Naive thymus-derived CD4-positive, alpha-beta T cell (primary cell): ENCODE data around the gene DRGX. TPM values are rescaled to one million over a fixed set of nuclear protein-coding genes. Genes with fewer than 3 reads are reported as not detected.

Experiments
- ATAC-seq: fragments of 150-1000 bp; cut with Tn5 transposase; 2 replicates; pipeline ENCODE4 v1.10.0; 2021; ENCODE audit warnings: mild to moderate bottlenecking, moderate library complexity
- CTCF ChIA-PET: fragments of 350-600 bp; sonication (Branson Sonifier 250); formaldehyde crosslinking; loops from one replicate; lab custom pipeline; 2021; ENCODE audit warnings: antibody characterized with exemption; lab: Charles Lee
- POLR2A ChIA-PET: fragments of 350-600 bp; sonication (Branson Sonifier 250); formaldehyde crosslinking; loops from one replicate; lab custom pipeline; 2021; ENCODE audit warnings: antibody characterized with exemption, inconsistent platforms; lab: Charles Lee
- DNase-seq, 9 donors: peaks; one replicate each; pipeline versions ENCODE4 v3.0.0 to v3.0.0-alpha.2; 2020 to 2022; ENCODE audit warnings: mixed read lengths in 1 of 9
- H3K27ac ChIP-seq: one replicate; pipeline ENCODE4 v1.7.0; 2013; ENCODE audit warnings: mild to moderate bottlenecking, low read depth, low read length, moderate library complexity
- H3K27me3 ChIP-seq, 2 donors: one replicate each; pipeline ENCODE4 v1.7.0; 2013; ENCODE audit warnings: low read length in 2 of 2, mild to moderate bottlenecking in 2 of 2, moderate library complexity in 2 of 2; ENCODE audit not compliant: control insufficient read depth in 2 of 2, insufficient read depth in 2 of 2
- H3K36me3 ChIP-seq, 3 experiments: 1 replicate in 2 of 3; 2 replicates in 1 of 3; pipeline ENCODE4 v1.7.0; 2013; ENCODE audit warnings: low read length in 3 of 3, mild to moderate bottlenecking in 3 of 3, moderate library complexity in 1 of 3; ENCODE audit not compliant: insufficient read depth in 3 of 3, control insufficient read depth in 2 of 3
- H3K4me1 ChIP-seq, 2 donors: one replicate each; pipeline ENCODE4 v1.7.0; 2013; ENCODE audit warnings: low read length in 2 of 2, mild to moderate bottlenecking in 2 of 2, moderate library complexity in 1 of 2; ENCODE audit not compliant: control insufficient read depth in 2 of 2, insufficient read depth in 2 of 2
- H3K4me3 ChIP-seq: 2 replicates; pipeline ENCODE4 v1.7.0; 2013; ENCODE audit warnings: mild to moderate bottlenecking, low read length
- H3K9me3 ChIP-seq, 3 experiments: 1 replicate in 2 of 3; 2 replicates in 1 of 3; pipeline ENCODE4 v1.7.0; 2013; ENCODE audit warnings: low read length in 3 of 3; ENCODE audit not compliant: control insufficient read depth in 2 of 3
- H3K27ac Mint-ChIP-seq, 9 donors: one replicate each; pipeline ENCODE4 v1.8.0; 2020 to 2022; ENCODE audit warnings: mixed read lengths in 9 of 9, mild to moderate bottlenecking in 8 of 9, moderate library complexity in 5 of 9, inconsistent platforms in 2 of 9
- H3K27me3 Mint-ChIP-seq, 5 donors: one replicate each; pipeline ENCODE4 v1.8.0; 2021 to 2022; ENCODE audit warnings: mixed read lengths in 5 of 5, mild to moderate bottlenecking in 1 of 5
- H3K36me3 Mint-ChIP-seq, 5 donors: one replicate each; pipeline ENCODE4 v1.8.0; 2020 to 2022; ENCODE audit warnings: mixed read lengths in 5 of 5, mild to moderate bottlenecking in 3 of 5, inconsistent platforms in 1 of 5
- H3K4me1 Mint-ChIP-seq, 7 donors: one replicate each; pipeline ENCODE4 v1.8.0; 2020 to 2022; ENCODE audit warnings: mixed read lengths in 7 of 7, mild to moderate bottlenecking in 3 of 7, inconsistent platforms in 1 of 7
- H3K4me3 Mint-ChIP-seq, 10 donors: one replicate each; pipeline ENCODE4 v1.8.0; 2020 to 2022; ENCODE audit warnings: mild to moderate bottlenecking in 10 of 10, mixed read lengths in 10 of 10, moderate library complexity in 6 of 10, inconsistent platforms in 2 of 10
- H3K9me3 Mint-ChIP-seq, 11 donors: one replicate each; pipeline ENCODE4 v1.8.0; 2020 to 2022; ENCODE audit warnings: mixed read lengths in 11 of 11, mild to moderate bottlenecking in 4 of 11, inconsistent platforms in 1 of 11, moderate library complexity in 1 of 11
- intact Hi-C, 2 donors: fragments of 100-400 bp; cut with micrococcal nuclease; formaldehyde crosslinking; loops; one replicate each; pipeline ENCODE4 v1.15.1; 2023
- polyA plus RNA-seq, 2 donors: library from polyadenylated mRNA; unstranded; fragments of 300-500 nt; fragmentation: Illumina TruSeq; gene quantifications; one replicate each; pipeline ENCODE4 v1.2.3, GENCODE V29; 2021
- total RNA-seq, 6 experiments: library from RNA in 5 of 6; stranded (reverse) in 5 of 6; gene quantifications; 1 replicate in 5 of 6; 2 replicates in 1 of 6; pipeline ENCODE4 v1.2.3 and lab custom pipeline; 2021 to 2026

Gene DRGX
- total and polyA plus RNA-seq, 7 experiments from 2014 or later: not detected

DNA sequence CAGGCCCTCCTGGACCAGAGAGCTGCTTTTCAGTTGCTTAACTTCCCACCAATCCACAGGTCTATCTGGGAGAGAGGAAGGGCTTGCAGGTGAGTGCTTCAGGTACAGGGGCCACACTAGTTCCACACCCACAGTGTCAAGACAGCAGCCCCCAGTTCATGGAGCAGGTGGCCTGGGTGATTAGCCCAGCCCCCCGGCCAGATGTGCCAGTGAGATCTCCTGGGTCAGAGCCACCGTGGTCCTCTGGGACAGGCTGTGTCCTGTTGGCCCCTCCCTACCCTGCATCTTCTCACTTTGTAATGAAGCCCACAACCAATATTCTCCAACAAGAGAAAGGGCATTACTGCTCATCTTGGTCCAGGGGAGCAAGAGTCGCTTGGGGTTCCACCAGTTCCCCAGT lies 30.6 kb downstream of the DRGX start:
- intact Hi-C loops: no loop called here
- no peak overlapping the region for H3K27ac Mint-ChIP-seq

GRCh38 chr10:49364747-49365146 lies 31.1 kb downstream of the DRGX start:
- Histone ChIP-seq H3K4me3 (no peak overlapping the region), H3K36me3 (no peaks in the 10 kb centered on the region), H3K9me3 (no peaks in the 10 kb centered on the region), H3K27me3 (no peaks in the 10 kb centered on the region), H3K27ac (no peak overlapping the region), H3K4me1 (no peaks in the 10 kb centered on the region)
- Mint-ChIP-seq H3K27ac (no peak overlapping the region), H3K36me3 (no peaks in the 10 kb centered on the region), H3K4me1 (peaks cover 0 to 1% (median 0%) of the 10 kb centered on the region in 7 donors), H3K27me3 (peaks cover 0 to 18% (median 5%) of the 10 kb centered on the region in 5 donors), H3K9me3 (no peaks in the 10 kb centered on the region), H3K4me3 (no peak overlapping the region)
- DNase-seq: no peak
- intact Hi-C loops: no loop called here
- CTCF ChIA-PET: no interaction called here
- ATAC-seq: no peak
- POLR2A ChIA-PET: no interaction called here

More for the DNA sequence above, 30.6 kb downstream of the DRGX start:
- no peaks in the 10 kb centered on the region for H3K4me1 ChIP-seq
- H3K9me3 Mint-ChIP-seq: no peaks in the 10 kb centered on the region
- H3K4me1 Mint-ChIP-seq: no peaks in the 10 kb centered on the region
- POLR2A ChIA-PET: no interaction called here
- no peak overlapping the region for H3K4me3 Mint-ChIP-seq
- H3K36me3 ChIP-seq: no peaks in the 10 kb centered on the region
- H3K9me3 ChIP-seq: no peaks in the 10 kb centered on the region
- H3K36me3 Mint-ChIP-seq: no peaks in the 10 kb centered on the region
- H3K27me3 ChIP-seq: no peaks in the 10 kb centered on the region
- H3K27me3 Mint-ChIP-seq: peaks cover 0 to 19% (median 5%) of the 10 kb centered on the region in 5 donors
- no peak for ATAC-seq
- no peak for DNase-seq
- no peak overlapping the region for H3K4me3 ChIP-seq
- CTCF ChIA-PET: no interaction called here
- H3K27ac ChIP-seq: no peak overlapping the region

- Histone ChIP-seq H3K27ac (no peak overlapping the region), H3K9me3 (no peaks in the 10 kb centered on the region), H3K36me3 (no peaks in the 10 kb centered on the region), H3K4me3 (no peak overlapping the region), H3K27me3 (no peaks in the 10 kb centered on the region), H3K4me1 (no peaks in the 10 kb centered on the region)
- Mint-ChIP-seq H3K4me3 (no peak overlapping the region), H3K27ac (no peak overlapping the region), H3K4me1 (peaks cover 0 to 3% (median 0%) of the 10 kb centered on the region in 7 donors), H3K27me3 (peaks cover 0 to 18% (median 5%) of the 10 kb centered on the region in 5 donors), H3K9me3 (peaks cover 0 to 1% (median 0%) of the 10 kb centered on the region in 11 donors), H3K36me3 (no peaks in the 10 kb centered on the region)
- intact Hi-C loops: no loop called here
- POLR2A ChIA-PET: no interaction called here
- ATAC-seq (no peak), DNase-seq (no peak)
- CTCF ChIA-PET: no interaction called here
Observed at GRCh38 chr10:49364051-49364450, 31.8 kb downstream of the DRGX start.

DNA sequence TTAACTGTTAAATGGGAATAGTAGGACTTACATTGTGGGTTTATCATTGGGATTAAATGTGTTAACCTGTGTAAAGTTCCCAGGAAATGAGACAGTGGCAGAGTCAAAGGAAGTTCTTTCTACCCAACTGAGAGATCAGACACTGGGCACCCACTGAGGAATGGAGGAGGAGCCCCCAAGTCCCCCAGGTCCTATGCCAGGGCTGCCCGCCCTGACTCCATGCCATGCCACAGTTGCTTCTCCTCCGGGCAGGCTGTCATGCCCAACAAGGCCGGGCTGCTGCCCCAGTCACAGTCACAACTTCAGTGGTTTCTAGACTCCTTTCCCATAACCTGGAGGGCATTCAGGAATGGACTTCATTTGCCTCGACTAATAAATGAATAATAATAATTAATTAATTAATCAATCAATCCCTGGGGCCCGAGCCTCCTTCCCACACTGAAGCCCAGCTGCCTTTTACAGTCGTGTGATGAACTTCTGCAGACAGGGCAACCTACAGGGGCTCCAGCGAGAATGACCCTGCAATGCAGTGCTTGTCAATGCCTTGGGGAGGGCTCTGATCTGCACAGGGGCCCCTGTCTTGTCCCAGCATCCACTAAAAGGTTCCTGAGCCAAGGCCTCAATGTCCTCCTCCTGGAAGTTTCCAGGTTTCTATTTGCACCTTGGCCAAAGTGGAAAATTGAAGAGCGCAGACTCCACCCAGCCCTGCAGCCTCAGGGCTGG lies 32.4 kb downstream of the DRGX start:
- peaks cover 0 to 1% (median 0%) of the 10 kb centered on the region in 11 donors for H3K9me3 Mint-ChIP-seq
- H3K4me1 Mint-ChIP-seq: peaks cover 0 to 3% (median 0%) of the 10 kb centered on the region in 7 donors
- Histone ChIP-seq H3K36me3 (no peaks in the 10 kb centered on the region), H3K4me3 (no peak overlapping the region), H3K27me3 (no peaks in the 10 kb centered on the region), H3K9me3 (no peaks in the 10 kb centered on the region), H3K27ac (no peak overlapping the region), H3K4me1 (no peaks in the 10 kb centered on the region)
- CTCF ChIA-PET: no interaction called here
- H3K27me3 Mint-ChIP-seq: peaks cover 0 to 13% (median 5%) of the 10 kb centered on the region in 5 donors
- intact Hi-C loops: no loop called here
- ATAC-seq: no peak
- no peak overlapping the region for H3K27ac Mint-ChIP-seq
- no peak for DNase-seq
- H3K36me3 Mint-ChIP-seq: no peaks in the 10 kb centered on the region
- H3K4me3 Mint-ChIP-seq: no peak overlapping the region
- POLR2A ChIA-PET: no interaction called here

DNA sequence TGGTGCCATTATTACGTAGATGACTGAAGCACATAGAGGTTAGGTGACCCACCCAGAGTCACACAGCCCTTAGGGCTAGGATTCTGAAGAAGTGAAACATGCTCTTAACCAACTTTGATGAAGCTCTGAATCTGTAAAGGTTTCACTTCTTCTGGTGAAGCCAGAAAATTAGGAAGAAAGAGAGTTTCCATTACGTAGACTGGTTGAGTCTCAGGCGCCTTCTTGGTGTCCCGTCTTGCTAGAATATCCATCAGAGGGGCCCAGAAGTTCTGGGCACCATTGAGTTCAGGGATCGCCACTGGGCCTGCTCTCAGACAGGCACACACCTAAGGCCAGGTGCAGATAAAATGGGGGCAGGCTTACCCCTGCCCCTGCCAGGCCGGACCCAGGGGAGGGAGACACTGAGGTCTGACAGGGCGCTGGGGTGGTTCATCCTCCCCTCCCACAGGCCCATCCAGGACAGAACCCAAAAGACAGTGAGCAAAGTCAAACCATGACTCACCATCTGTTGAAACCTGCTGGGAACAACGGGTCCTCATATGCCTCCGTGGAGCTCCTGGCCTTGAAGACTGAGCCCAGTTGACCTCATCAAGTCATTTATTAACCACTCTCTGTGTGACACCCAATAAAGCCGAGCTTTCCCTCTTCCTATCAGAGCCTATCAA lies 33.2 kb downstream of the DRGX start:
- Mint-ChIP-seq H3K27ac (no peak overlapping the region), H3K4me3 (no peak overlapping the region), H3K27me3 (peaks cover 0 to 9% (median 1%) of the 10 kb centered on the region in 5 donors), H3K4me1 (peaks cover 0 to 3% (median 0%) of the 10 kb centered on the region in 7 donors), H3K36me3 (no peaks in the 10 kb centered on the region), H3K9me3 (peaks cover 0 to 4% (median 0%) of the 10 kb centered on the region in 11 donors)
- DNase-seq: no peak
- ChIA-PET CTCF (no interaction called here), POLR2A (no interaction called here)
- intact Hi-C loops: no loop called here
- no peaks in the 10 kb centered on the region for H3K36me3 ChIP-seq
- no peak overlapping the region for H3K4me3 ChIP-seq
- H3K9me3 ChIP-seq: no peaks in the 10 kb centered on the region
- H3K27ac ChIP-seq: no peak overlapping the region
- no peaks in the 10 kb centered on the region for H3K27me3 ChIP-seq
- ATAC-seq: peak; percentile 54
- no peaks in the 10 kb centered on the region for H3K4me1 ChIP-seq

DNA sequence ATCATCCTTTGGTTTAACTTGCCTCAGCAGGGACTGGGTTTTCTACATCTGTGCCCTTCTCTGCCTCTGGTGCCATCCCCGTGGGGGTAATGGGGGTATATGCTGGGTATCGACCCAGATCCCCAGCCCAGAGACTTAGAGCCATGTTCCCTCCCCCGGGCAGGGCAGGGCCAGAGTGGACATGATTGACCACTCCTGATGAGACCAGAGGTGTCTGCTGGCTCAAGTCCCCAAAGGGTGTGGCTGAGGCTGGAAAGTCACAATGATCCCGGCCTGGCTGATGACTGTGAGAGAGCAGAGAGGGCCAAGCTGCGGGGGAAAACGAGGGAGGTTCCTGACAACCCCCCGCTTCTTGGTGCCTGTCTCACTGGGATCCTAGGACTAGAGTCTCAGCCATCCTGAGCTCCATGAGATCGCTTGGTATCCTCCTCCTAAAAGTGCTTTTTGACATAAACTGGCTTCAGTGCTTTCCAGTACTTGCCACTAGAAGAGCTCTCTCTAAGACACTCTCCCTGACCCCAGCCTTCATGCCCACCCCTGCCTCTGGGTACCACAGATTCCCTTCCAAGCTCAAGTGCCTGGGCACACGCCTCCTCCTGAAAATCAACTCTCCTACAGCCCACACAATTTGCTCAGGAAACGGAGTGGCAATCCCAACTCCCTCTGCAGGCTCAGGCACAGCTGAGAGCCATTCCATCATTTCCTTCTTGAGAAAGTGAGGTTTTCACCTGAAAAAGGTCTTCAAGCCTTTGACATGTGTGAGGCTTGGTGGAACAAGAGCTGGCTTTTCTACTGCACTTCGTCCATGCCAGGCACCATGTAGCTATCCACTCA lies 33.9 kb downstream of the DRGX start:
- ATAC-seq (no peak), DNase-seq (no peak)
- no peaks in the 10 kb centered on the region for H3K4me1 ChIP-seq
- no peaks in the 10 kb centered on the region for H3K36me3 Mint-ChIP-seq
- H3K4me1 Mint-ChIP-seq: peaks cover 0 to 3% (median 0%) of the 10 kb centered on the region in 7 donors
- peaks cover 0 to 7% (median 0%) of the 10 kb centered on the region in 11 donors for H3K9me3 Mint-ChIP-seq
- no peak overlapping the region for H3K4me3 ChIP-seq
- CTCF ChIA-PET: no interaction called here
- no peak overlapping the region for H3K27ac ChIP-seq
- H3K36me3 ChIP-seq: no peaks in the 10 kb centered on the region
- intact Hi-C loops: no loop called here
- H3K27me3 Mint-ChIP-seq: peaks cover 0 to 9% (median 0%) of the 10 kb centered on the region in 5 donors
- no peak overlapping the region for H3K27ac Mint-ChIP-seq
- H3K4me3 Mint-ChIP-seq: no peak overlapping the region
- POLR2A ChIA-PET: no interaction called here
- no peaks in the 10 kb centered on the region for H3K27me3 ChIP-seq
- no peaks in the 10 kb centered on the region for H3K9me3 ChIP-seq
